GM18951 (cell line): Measurements from ENCODE around the gene MCL1.

Experiments
- POLR2A ChIP-seq: IDR thresholded peaks from 4 replicates; pipeline ENCODE4 v1.6.1; 2011; ENCODE audit warnings: mild to moderate bottlenecking; ENCODE audit not compliant: insufficient read length, insufficient read depth; ENCODE audit errors: extremely low read depth
- in situ Hi-C: fragments of 300-500 bp; cut with MboI; formaldehyde crosslinking; loops from one replicate; pipeline ENCODE4 v1.12.0; 2022; ENCODE audit warnings: low sequenced_read_pairs, mixed read lengths, inconsistent platforms; ENCODE audit not compliant: unreplicated experiment

The MCL1 gene

GRCh38 chr1:150567717-150568593, 11.5 kb downstream of the MCL1 start:
- no peak for TF ChIP-seq POLR2A
- in situ Hi-C loops, result loop anchor here (5.0 kb wide), 1 partner anchor 44 kb away; no protein-coding TSS in a partner anchor

GRCh38 chr1:150567341-150567716, 12.1 kb downstream of the MCL1 start:
- in situ Hi-C loops, result loop anchor here (5.0 kb wide), 1 partner anchor 45 kb away; no protein-coding TSS in a partner anchor
- peak; percentile 21 for TF ChIP-seq POLR2A

- in situ Hi-C loops, result loop anchor here (5.0 kb wide), 1 partner anchor 46 kb away; no protein-coding TSS in a partner anchor
- TF ChIP-seq POLR2A, result no peak
Measured at GRCh38 chr1:150566589-150567340, 12.6 kb downstream of the MCL1 start.

GRCh38 chr1:150565240-150565991, 14.0 kb downstream of the MCL1 start:
- in situ Hi-C loops, result loop anchor here (5.0 kb wide), 1 partner anchor 47 kb away; no protein-coding TSS in a partner anchor

- TF ChIP-seq POLR2A, result no peak
- in situ Hi-C loops, result no loop called here
Measured at GRCh38 chr1:150564051-150564991, 15.1 kb downstream of the MCL1 start.

GRCh38 chr1:150563340-150564038, 15.9 kb downstream of the MCL1 start:
- TF ChIP-seq POLR2A, result no peak
- in situ Hi-C loops, result no loop called here

- TF ChIP-seq POLR2A, result peak; percentile 27
- in situ Hi-C loops, result no loop called here
Measured at GRCh38 chr1:150562446-150563339, 16.7 kb downstream of the MCL1 start.

GRCh38 chr1:150561974-150562445, 17.4 kb downstream of the MCL1 start:
- in situ Hi-C loops, result no loop called here

GRCh38 chr1:150561254-150561973, 18.0 kb downstream of the MCL1 start:
- in situ Hi-C loops, result no loop called here
- peak; percentile 64 for TF ChIP-seq POLR2A

More at GRCh38 chr1:150561974-150562445, 17.4 kb downstream of the MCL1 start:
- peak; percentile 62 for TF ChIP-seq POLR2A
